NCI-H748 (cell line): ENCODE measurements around the gene EVI2B.
"Not testable (repeated sequence)": the region's sequence is repeated elsewhere in the genome, so short reads cannot be mapped to it uniquely, and the experiment has no call there.

ENCODE experiments used
- DNase-seq: peaks from one replicate; lab custom pipeline; 2025; ENCODE audit not compliant: unreplicated experiment; lab: John Stamatoyannopoulos, UW

The EVI2B gene

DNA sequence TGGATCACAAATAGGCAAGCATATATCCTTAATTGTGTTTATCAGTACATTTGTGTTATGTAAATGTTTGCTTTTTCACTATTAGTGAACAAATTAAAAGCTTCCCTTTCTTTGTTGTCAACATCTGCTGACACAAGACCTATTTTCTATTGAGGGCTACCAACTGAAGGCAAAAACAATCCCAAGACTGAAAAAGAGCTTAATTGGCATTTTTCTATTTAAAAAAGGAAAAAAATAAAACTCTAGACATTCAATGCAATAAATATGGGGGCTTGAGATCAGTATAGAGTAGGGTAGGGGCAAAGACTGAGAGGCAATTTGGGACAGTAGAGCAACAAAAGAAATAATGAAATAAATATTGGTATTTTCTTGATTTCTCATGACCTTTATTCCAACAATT lies 41.1 kb downstream of the EVI2B start:
- peak; percentile 6 for DNase-seq

DNA sequence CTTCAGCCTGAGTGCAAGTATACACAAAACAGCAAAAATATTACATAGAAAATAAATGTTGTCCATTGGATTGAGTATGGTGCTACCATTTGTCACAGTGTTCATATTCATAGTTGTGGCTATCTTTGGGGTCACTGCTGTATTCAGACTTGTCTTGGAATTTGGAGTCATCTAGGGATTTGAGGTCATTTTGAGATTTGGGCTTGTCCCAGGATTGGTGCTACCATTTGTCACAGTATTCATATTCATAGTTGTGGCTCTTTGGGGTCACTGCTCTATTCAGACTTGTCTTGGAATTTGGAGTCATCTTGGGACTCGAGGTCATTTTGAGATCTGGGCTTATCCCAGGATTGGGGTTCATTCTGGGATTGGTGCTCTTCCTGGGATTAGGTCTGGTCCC lies 41.6 kb downstream of the EVI2B start:
- DNase-seq = no peak

GRCh38 chr17:31269578-31269983 lies 44.3 kb downstream of the EVI2B start:
- DNase-seq = no peak

DNA sequence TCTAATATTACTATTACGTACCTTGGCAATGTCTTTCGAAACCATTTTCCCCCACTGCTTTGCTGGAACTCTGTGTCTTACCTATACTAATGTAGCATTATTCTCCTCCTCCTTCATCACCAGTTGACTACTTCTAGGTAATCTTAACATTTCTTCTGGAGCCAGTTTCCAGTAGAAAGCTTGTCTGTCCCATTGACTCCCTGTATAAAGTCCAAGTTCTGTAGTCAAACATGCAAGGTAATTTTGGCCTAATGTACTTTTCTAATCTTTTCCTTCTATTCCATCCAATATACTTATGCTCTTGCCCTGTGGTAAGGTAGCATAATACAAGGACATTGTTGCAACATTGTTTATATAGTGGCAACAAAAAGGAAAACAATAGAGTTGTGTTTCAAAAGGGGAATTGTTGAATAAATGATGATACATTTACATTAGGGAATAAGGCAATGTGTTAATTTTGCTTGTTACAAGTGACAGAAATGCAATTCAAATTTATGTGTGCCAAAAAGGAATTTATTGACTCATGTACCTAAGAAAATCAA lies 44.7 kb downstream of the EVI2B start:
- no peak for DNase-seq

DNA sequence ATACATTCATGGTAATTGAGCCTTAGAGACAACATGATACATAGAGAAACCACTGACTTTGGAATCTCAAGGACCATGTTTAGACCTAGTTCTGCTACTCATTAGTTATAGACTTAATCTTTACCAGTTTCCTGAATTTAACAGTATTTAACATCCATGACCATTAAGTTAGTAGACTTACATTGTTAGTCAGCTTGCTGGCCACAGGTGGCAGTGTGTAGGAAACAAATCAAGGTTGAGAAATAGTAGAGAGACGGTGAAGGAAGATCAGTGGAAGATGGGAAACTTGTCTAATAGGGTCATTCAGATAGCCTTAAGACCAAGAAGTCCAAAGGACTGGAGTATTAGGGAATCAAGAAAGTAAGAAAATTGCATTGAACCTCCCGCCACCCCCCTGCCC lies 47.8 kb downstream of the EVI2B start:
- DNase-seq = no peak

DNA sequence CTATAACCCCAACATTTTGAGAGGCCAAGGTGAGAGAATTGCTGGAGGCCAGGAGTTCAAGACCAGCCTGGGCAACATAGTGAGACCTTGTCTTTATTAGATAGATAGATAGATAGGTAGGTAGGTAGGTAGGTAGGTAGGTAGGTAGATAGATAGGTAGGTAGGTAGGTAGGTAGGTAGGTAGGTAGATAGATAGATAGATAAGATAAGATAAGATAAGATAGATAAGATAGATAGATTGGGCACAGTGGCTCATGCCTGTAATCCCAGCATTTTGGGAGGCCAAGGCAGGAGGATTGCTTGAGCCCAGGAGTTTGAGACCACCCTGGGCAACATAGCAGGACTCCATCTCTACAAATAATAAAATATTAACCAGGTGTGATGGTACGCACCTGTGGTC lies 50.9 kb downstream of the EVI2B start:
- not testable (repeated sequence) for DNase-seq

- DNase-seq = no peak
Measured at GRCh38 chr17:31261601-31262000, 52.3 kb downstream of the EVI2B start.

DNA sequence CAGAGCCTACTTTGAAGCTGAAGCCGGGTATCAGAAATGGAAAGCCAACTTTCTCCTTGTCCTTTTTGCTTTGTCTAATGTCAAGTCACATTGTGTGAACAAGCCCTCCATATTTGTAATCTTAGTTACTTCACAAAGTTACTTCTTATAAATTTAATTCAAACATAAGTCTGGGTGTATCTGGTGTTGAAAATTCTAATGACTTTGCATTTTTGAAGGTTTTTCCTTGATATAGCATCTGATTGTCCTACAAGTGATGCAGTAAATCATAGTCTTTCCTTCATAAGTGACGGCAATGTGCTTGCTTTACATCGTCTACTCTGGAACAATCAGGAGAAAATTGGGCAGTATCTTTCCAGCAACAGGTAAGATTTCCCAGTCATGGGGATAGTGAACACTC lies 53.7 kb downstream of the EVI2B start:
- DNase-seq = no peak

DNA sequence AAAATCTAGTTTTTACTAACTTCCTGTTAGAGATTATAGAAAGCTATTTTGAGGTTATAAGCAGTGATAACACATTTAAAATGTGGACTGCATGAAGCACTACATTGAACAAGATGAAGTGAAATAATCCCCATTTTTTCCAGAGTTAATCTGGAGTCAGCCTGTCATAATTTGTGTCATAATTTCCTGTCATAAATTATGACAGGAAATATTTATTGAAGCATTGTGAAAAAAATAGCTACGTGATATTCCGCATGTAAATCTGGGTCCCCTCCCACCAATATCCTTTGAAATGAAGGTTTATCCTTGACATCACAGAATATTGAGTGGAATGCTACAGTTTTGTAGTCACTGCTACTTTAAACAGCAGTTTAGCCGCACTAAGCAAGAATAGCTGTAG lies 56.9 kb downstream of the EVI2B start:
- DNase-seq = no peak

- no peak for DNase-seq
Measured at GRCh38 chr17:31254654-31255053, 59.2 kb downstream of the EVI2B start.
